Measurements from ENCODE around the gene SMPX.
A peak's percentile ranks its signal among the peaks of the same experiment; 100 is the strongest.

DNA sequence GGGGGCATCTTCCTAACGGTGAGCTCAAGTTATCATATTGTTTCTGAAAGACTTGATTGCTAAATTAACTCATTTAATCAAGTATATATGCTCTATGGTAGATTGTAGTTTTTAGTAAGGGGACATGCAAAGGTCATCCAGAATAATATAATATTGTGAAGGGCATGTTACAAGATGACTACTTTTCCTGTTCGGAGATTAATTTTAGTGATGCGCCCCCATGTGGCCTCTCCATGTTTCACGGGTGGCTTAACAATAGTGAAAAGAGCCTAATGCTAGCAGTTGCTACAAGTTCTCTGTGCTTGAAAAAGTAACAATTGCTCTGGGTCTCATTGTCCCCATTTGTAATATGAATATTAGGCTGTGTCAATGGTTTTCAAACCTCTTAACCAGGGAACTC is 12.2 kb downstream of the SMPX start:
- TF ChIP-seq, protein P1, sequence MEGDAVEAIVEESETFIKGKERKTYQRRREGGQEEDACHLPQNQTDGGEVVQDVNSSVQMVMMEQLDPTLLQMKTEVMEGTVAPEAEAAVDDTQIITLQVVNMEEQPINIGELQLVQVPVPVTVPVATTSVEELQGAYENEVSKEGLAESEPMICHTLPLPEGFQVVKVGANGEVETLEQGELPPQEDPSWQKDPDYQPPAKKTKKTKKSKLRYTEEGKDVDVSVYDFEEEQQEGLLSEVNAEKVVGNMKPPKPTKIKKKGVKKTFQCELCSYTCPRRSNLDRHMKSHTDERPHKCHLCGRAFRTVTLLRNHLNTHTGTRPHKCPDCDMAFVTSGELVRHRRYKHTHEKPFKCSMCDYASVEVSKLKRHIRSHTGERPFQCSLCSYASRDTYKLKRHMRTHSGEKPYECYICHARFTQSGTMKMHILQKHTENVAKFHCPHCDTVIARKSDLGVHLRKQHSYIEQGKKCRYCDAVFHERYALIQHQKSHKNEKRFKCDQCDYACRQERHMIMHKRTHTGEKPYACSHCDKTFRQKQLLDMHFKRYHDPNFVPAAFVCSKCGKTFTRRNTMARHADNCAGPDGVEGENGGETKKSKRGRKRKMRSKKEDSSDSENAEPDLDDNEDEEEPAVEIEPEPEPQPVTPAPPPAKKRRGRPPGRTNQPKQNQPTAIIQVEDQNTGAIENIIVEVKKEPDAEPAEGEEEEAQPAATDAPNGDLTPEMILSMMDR (IDR thresholded peaks at IDR 0.05), result peak; percentile 15 to 57 (median 39)
- no peak for TF ChIP-seq POLR2A (IDR thresholded peaks at IDR 0.05)
